Measurements from ENCODE around the gene CTNNA3. TPM values are rescaled to one million over a fixed set of nuclear protein-coding genes. Genes with fewer than 3 reads are reported as not detected.

Gene CTNNA3
- polyA plus RNA-seq, 1 donor = 4.3 TPM

DNA sequence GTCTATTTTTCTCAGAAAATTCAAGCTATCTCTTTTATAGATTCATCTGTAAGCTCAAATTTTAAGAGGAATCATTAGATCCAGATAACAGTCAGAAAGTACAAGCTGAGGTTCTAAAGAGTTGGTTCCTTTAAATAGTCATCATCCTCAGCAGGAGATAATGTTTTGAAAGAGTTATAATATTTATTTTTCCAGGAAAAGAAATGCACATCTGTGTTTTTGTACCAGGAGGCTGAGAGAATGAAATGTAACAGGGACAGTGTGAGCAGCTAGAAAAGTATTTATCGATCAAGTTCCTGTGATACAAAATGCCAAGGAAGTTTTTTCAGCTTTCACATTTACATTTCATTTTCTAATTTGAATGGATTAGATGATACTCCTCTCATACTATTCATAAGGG lies 890.4 kb downstream of the CTNNA3 start:
- no peak for DNase-seq

DNA sequence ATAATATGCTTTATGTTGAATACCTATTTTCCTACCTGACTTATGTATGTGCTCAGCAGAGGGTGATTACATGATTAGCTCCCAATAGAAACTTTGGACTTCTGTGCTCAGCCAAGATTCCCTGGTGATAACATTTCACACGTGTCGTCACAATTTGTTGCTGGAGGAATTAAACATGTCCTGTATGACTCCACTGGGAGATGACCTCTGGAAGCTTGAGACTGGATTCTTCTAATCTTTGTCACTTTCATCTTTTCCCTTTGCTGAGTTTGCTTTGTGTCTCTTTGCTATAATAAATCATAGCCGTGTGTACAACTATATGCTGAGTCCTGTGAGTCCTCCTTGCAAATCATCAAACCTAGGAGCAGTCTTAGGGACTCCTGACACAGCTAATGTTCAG lies 891.0 kb downstream of the CTNNA3 start:
- DNase-seq = no peak

DNA sequence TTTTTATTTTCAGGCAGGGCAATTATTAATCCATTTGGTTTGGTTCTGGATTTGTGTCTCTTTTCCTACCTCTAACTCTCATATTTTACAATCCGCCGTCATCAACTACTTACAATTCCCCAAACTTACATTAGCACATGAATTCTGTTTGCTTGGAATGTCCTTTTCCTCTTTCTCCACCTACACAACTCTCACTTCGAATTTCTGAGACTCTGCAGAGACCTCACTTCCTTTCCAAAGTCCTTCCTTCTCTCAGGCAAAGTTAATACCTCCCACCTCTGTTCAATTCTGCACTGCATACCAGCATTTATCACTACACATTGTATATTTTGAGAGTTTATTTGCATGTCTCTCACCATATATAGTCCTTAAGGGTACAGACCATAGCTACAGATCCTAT lies 892.8 kb downstream of the CTNNA3 start:
- DNase-seq = no peak

DNA sequence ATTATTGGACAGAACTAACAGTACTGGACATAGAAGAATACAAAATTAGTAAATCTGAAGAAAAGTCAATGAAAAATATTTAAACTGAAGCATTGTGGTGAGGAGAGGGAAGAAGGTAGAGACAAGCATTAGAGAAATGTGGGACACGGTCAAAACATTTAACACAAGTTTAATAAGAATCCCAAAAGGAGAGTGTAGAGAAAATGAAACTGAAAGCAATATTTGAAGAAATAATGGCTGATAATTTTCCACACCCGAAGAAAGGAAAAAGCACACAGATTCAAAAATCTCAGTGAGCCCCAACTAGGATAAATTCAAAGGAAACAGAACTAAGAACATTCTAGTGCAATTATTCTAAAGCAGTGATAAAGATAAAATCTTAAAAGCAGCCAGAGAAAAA lies 896.5 kb downstream of the CTNNA3 start:
- no peak for DNase-seq

DNA sequence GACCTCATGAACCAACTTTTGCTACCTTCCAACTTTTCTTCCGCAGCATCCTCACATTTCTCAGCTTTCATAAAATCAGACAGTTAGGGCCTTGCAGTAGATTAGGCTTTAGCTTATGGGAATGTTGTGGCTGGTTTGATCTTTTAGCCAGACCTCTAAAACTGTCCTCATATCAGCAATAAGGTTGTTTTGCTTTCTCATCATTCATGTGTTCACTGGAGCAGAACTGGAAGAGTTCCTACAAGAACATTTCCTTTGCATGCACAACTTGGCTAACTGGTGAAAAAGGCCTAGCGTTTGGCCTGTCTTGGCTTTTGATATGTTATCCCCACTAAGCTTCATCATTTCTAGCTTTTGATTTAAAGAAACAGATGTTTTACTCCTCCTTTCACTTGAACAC lies 900.1 kb downstream of the CTNNA3 start:
- DNase-seq = no peak

DNA sequence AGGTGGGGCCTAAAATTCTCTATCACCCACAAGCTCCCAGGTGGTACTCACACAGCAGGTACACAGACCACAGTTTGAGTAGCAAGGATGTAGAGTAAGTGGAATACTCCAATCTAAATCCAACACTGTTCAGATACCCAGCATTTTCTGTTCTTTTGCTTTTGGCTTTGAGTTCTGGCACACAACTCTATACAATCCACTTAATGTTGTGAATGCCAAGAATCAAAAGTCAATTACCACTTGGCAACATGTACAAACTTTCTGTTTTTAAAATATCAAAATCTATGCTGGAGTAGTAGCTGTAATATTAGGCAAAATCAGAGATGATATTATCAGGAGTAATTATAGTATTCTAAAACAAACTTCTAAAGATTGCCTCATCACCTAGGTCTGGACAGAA lies 903.6 kb downstream of the CTNNA3 start:
- DNase-seq = no peak

DNA sequence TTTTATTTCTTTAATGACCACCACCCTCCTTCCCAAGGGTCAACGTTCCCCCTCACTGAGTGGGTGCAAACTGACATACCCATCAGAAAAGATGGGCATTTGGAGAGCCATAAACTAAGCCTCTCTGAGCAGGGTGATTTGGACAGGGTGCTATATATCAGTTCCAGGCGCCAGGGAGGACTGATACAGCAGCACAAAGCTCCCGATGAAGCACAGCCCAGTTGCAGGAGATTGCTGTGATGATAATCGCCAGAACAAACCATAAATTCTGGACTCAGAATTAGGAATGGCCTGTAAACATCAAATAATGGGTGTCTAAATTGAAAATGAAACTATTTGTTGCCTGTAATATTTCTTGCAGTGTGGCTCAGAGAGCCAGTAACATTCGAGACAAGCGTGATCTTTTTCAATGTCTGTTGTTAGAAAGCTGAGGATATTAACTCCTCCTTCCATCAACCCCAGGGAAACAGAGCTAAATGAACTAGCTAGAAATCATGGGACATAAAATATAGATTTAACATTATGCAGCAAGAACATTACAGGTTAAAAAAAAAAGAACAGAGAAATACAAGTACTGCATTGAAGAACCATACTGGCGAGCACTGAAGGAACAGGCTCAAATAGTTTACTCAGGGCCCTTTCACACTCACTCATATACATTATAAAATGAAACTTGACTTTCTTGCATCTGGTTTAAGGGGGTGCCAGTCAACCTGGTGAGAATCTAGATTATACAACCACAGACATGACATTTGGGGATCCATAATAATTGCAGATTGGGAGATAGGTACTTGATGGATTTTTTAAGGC lies 907.6 kb downstream of the CTNNA3 start:
- no peak for DNase-seq

DNA sequence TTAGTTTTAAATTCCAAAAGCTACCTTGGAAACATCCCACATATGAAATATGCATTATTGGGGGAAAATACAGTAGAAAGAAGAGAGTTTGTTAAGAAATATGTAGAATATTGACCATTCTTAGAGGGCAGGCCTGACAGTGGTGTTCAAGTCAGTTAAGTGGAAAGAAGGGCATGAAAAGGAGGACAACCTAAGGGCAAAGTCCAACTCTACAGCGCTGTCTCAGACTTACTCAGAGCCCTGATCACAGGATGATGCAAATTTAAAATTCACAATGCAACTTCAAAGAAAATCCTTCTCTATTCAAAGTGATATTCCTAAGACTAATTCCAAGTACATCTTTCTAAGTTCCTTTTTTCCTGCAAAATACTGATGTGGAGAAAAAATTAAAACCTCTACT lies 909.3 kb downstream of the CTNNA3 start:
- no peak for DNase-seq

DNA sequence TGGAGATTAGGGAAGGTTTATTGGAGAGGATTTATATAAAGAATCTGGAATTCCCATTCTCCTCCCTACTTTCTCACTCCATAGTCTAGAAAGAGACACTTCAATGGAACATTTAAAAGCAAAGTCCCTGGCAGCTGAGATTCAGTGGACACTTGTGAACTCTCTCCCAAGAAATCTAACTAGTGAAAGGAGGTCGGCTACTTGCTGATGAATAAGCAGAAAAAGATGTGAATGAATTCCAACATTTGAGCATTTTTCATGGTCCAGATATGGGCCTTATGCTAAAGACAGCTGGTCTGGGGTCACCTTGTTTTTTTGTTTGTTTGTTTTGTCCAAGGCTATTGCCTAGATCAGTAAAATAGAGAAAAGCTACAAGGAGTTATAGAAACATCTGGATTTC lies 911.2 kb downstream of the CTNNA3 start:
- DNase-seq = no peak

DNA sequence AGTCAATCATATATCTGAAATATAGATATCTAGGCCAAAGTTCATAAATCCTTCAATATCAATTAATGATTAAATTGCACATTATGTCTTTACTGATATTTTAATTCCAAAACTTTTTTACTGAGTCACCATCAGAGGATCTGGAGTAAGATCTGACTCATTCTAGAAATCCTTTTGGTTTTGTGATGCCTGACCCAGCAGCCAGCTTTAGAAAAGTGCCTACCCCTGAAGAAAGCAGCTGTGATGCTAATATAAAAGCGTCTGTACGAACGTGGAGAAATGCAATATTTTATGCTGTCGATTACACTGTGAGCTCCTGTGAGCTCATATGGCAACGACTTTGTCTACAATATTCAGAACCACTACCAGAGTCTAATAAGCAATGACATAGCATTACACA lies 912.7 kb downstream of the CTNNA3 start:
- no peak for DNase-seq

DNA sequence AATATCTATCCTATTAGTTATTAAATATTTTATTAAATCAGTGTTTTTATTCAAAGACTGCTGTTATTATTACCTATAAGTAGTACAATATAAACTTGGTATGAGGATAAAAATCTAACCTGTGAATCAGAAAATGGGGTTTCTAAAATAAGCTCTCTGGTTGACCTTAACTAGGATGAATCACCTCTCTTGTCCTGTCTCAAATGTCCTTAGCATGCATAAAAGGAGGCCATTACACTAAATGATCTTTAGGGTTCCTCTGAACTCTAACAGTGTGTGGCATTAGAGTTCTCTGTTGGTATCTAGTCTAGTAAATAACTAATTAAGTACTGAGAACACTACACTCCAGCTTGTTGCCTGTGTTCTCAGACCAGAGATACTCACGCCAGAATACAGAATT lies 913.2 kb downstream of the CTNNA3 start:
- no peak for DNase-seq

DNA sequence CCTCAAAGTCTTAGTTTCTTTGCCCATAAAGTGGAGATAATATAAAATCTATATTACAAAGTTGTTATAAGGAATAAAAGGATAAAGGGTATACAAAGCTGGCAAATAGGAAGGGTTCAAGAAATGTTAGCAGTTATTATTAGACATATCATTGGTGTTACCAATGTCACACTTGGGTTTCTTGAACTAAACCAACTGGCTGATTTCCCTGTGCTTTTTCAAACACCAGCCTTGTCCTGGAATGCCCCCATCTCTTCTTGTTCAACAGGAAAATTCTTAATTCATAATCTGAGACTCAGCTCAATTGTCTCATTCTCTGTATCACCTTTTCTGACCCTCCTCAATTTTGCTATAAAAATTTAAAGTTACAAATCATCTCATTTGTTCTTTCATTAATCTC lies 913.9 kb downstream of the CTNNA3 start:
- no peak for DNase-seq

DNA sequence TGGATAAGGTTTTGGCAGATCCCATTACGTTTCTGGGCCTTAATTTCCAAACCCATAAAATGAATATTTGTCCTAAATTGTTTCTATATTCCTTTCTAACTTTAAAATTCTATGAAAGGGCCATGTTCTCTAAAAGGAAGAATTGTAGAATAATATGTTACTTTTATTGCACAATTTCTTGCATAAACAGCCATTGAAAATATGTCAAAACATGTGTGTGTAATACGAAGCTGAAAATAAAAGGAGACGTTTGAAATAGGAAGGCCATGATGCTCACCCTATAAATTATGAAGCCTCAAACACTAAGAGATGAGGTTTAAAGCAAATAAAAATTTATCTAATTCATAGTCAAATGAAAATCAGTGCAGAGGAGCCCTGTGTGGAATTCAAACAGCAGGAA lies 915.2 kb downstream of the CTNNA3 start:
- no peak for DNase-seq

DNA sequence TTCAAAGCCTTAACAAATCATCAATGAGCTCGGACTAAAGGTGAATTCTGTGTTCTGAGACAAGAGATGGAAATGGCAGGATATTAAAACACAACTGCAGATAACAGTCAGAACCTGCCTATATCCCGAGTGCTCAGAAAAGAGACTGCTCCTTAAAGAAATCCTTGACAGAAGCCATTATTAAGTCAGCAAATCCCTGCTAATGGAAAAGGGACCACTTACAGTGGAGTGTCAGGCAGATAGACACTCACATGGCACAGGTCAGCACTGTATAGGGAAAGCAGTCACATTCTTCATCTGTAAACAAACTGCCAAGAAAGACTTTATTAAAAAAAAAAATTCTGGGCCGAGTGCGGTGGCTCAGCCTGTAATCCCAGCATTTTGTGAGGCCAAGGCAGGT lies 917.6 kb downstream of the CTNNA3 start:
- no peak for DNase-seq

DNA sequence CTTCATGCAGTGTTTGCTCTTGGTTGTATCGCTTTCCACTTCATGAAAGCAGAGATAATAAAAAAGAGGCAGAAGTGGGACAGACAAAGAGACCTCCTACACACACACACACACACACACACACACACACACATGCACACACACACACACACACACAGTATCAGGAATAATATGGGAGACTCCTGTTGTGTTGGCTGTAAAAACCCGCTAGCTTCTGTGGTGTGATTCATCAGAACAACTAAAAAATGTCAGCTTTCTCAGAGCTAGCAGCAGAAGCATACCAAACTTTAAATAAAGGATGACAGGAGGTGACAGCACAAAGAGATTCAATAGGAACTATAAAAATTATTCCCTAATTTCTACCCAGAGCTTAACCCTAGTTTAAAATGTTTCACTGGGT lies 918.3 kb downstream of the CTNNA3 start:
- no peak for DNase-seq

DNA sequence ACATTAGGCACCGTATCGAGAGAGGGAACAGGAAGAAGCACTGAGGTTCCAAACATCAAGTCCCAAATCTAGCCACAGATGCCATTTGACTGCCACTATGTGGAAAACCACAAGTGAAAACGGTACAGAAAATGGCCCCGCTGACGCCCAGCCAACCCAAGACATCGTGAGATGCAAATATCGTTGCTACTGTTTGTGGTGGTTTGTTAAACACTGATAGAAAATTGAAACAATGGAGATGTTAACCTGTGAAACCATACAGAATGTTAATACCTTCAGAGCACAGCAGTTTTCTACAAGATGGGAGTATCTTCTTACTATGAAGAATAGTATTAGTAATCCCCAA lies 922.5 kb downstream of the CTNNA3 start:
- no peak for DNase-seq

DNA sequence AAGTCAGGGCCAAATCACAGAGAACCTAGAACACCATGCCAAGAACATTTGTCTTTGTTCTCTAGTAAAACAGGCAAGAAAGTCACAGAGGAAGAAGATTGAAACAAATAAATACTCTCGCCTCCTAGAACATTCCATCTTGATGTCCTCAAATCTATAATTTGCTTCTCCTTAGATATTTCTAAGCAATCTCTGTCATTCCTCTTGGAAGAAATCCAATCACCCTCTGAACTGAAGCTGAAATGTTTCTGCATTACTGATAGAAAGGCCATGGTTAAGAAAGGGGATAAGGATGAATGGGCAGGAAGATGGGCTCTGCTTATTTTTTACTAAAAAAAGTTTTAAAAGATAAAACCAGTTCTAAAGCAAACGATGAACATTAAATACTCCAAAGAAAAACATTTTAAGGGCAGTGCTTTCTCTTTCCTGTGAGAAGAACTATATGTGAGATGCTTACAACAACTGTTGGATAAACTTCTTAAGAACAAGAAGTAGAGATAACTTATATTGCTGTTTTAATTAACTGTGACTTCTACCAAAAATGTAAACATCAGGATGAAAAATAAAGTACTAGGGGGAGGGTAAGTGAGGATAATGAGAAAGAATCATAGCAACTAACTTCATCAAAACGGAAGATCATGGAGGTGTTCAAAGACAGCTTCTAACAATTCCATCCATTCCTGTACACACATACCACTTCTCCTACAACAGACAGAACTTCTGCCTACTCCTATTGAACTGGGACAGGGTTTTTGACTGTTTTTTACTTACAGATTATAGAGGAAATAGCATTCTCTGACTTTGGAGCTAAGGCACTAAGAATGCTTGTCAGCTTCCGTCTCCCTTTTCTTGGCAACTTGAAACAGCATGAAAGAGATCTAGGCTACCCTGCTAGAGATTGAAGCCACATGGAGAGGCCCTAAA lies 923.2 kb downstream of the CTNNA3 start:
- DNase-seq = no peak

DNA sequence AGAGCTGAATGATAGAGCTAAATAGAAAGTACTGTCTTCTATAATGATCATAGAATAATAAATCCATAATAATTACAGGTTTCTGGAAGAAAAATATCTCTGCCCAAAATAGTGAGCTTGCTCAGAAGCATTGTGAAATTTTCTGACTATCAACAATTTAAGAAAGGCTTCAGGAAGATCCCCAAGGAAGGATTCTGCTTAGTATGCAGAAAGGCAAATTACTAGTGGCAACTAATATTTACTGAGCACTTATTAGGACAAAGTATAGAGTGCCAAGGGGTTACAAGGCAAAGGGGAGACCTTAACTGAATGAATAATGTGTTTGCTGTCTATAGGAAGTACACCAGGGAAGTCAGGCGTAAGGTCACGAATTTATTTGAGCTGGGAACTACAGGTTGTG lies 928.3 kb downstream of the CTNNA3 start:
- no peak for DNase-seq

DNA sequence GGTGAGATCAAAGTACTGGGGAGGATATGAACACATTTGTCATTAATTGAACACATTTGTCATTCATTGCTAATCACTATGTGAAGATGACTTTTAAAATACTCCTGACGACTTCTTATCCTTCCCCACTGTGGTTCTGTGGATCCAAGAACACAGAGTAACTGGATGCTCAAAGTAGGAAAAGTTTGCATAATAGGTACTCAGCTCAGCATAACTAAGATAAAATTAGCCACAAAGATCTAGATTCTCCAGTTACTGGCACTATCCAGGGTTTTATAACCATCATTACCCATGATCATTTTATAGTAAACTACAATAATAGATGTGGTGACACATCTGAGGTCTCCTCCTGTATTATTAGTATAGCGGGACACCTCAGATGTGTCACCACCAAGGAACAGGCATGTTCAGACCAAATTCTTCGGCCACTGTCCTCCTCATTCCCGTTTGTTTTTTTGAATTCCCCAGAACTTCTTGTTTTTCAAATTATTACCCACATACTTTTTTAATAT lies 933.7 kb downstream of the CTNNA3 start:
- DNase-seq = no peak

DNA sequence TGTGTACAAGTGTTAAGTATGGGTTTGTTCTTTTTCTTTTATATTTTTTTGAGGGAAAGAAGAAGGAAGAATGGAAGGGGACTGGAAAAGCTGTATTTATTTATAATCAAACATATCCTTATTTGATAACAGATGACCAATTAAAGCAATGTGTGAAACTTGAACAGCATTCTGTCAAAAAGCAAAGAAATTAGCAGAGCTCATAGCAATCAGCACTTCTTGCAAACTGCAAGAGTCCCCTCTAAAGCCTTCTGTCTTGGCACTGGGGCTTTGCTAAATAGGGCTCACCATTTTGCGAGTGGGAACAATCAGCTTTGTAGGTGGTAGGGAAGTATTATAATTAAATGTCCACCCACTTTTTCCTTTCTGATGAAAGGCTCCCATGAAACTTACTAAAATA lies 935.1 kb downstream of the CTNNA3 start:
- no peak for DNase-seq

DNA sequence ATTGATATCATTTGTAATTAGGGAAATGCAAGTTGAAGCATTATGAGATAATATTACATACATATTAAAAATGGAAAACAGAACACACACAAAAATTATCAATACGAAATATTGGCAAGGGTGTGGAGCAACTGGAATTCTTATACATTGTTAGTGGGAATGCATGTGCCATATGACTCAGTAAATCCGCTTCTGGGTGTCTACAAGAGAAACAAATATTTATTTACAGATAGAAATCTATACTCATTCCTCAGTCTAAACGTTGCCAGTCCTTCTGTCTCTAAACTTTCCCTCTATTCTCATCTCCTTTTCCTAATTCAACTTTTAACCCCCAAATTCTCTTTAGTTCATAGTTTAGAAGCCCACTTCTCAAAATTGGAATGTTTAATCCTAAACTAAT lies 940.5 kb downstream of the CTNNA3 start:
- no peak for DNase-seq

DNA sequence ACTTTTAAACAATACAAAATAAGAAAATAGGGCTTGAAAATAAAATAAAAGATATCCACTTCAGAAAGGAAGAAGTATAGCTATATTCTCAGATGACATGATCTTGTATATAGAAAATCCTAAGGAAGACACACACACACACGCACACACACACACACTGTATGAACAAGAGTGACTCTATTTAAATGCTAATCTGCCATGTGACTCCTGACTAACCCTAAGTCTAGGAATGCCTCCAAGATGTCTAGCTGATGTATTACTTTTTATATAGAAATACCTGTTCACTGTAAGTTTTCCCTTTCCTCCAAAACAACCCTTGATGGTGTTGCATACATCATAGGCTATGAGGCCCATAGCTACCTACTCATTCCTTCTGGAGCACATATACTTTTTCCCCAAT lies 943.3 kb downstream of the CTNNA3 start:
- DNase-seq = no peak

DNA sequence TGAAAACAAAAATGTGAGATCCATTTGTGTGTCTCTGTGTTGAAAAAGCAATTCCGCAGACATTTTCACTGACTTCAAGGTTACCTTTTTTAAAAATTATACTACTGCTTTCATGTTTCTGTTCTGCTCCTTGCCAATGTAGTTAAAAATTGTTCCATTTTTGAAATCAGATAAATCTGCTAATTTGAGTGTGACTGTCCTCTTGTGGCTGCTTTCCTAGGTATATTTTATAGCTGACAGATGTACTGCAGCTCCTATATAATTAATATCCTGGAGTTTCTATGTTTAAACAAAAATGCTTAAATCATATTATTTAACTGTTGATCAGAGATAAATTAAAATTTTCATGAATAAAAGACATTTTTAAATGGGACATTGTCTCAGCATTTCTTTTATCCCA lies 947.8 kb downstream of the CTNNA3 start:
- no peak for DNase-seq
